HepG2 (cell line): Measurements from ENCODE around the gene SARNP. TPM values are rescaled to one million over a fixed set of nuclear protein-coding genes. Genes with fewer than 3 reads are reported as not detected.
A peak's percentile ranks its signal among the peaks of the same experiment; 100 is the strongest.

ENCODE experiments used
- AKAP8 ChIP-seq: sonication (generic); formaldehyde crosslinking; IDR thresholded peaks from 2 replicates; pipeline ENCODE4 v1.5.1; 2020; ENCODE audit warnings: mild to moderate bottlenecking, missing genetic modification reagents
- BORCS8-MEF2B ChIP-seq: sonication (generic); formaldehyde crosslinking; IDR thresholded peaks from 2 replicates; pipeline ENCODE4 v1.8.0; 2022; ENCODE audit warnings: mild to moderate bottlenecking, missing genetic modification reagents
- DMAP1 ChIP-seq: IDR thresholded peaks from 2 replicates; pipeline ENCODE4 v1.6.1; 2016
- GABPB1 ChIP-seq: IDR thresholded peaks from 2 replicates; pipeline ENCODE4 v1.6.1; 2016; ENCODE audit warnings: mild to moderate bottlenecking, missing genetic modification reagents, moderate library complexity, missing compliant biosample characterization
- HNF1A ChIP-seq, 2 experiments: sonication (generic) in 1 of 2; formaldehyde crosslinking in 1 of 2; IDR thresholded peaks; 2 replicates each; pipeline versions ENCODE4 v1.4.0 to v1.6.1; 2016 to 2020; ENCODE audit warnings: borderline replicate concordance in 1 of 2, low read depth in 1 of 2, mild to moderate bottlenecking in 1 of 2, missing genetic modification reagents in 1 of 2
- HOXA3 ChIP-seq: sonication (generic); formaldehyde crosslinking; IDR thresholded peaks from 2 replicates; pipeline ENCODE4 v1.5.0; 2020; ENCODE audit warnings: missing genetic modification reagents
- NFE2 ChIP-seq: sonication (generic); formaldehyde crosslinking; IDR thresholded peaks from 2 replicates; pipeline ENCODE4 v1.4.0; 2020; ENCODE audit warnings: missing genetic modification reagents
- NFE2L2 ChIP-seq: fragments of 150-350 bp; IDR thresholded peaks from 2 replicates; pipeline ENCODE4 v1.6.1; 2014; ENCODE audit warnings: low read length
- NR2F1 ChIP-seq, 2 experiments: fragments of 450-650 bp in 1 of 2; formaldehyde crosslinking in 1 of 2; IDR thresholded peaks; 2 replicates each; pipeline versions ENCODE4 v1.5.0 to v1.6.1; 2016 to 2020; ENCODE audit warnings: mild to moderate bottlenecking in 1 of 2, missing compliant biosample characterization in 1 of 2, missing genetic modification reagents in 1 of 2, moderate library complexity in 1 of 2
- RARA ChIP-seq: IDR thresholded peaks from 2 replicates; pipeline ENCODE4 v1.6.1; 2016; ENCODE audit warnings: missing genetic modification reagents, missing compliant biosample characterization
- SIN3A ChIP-seq: IDR thresholded peaks from 2 replicates; pipeline ENCODE4 v1.6.1; 2011; ENCODE audit warnings: low read depth, mild to moderate bottlenecking, control low read depth, low read length, borderline replicate concordance
- SRSF4 ChIP-seq: fragments of 200-400 bp; formaldehyde crosslinking; IDR thresholded peaks from one replicate; pipeline ENCODE4 v1.6.1; 2018; ENCODE audit warnings: mild to moderate bottlenecking, low read depth, low read length, moderate library complexity; ENCODE audit not compliant: poor library complexity, severe bottlenecking
- TEAD2 ChIP-seq: sonication (generic); formaldehyde crosslinking; IDR thresholded peaks from 2 replicates; pipeline ENCODE4 v1.9.0; 2021; ENCODE audit warnings: missing genetic modification reagents
- ZBTB7B ChIP-seq: sonication (generic); formaldehyde crosslinking; IDR thresholded peaks from 2 replicates; pipeline ENCODE4 v1.4.0; 2020; ENCODE audit warnings: missing genetic modification reagents
- ZKSCAN5 ChIP-seq: sonication (generic); formaldehyde crosslinking; IDR thresholded peaks from 2 replicates; pipeline ENCODE4 v1.5.1; 2020; ENCODE audit warnings: mild to moderate bottlenecking, missing genetic modification reagents
- ZNF276 ChIP-seq: sonication (generic); formaldehyde crosslinking; IDR thresholded peaks from 2 replicates; pipeline ENCODE4 v1.4.0; 2020; ENCODE audit warnings: mild to moderate bottlenecking, low read depth, missing genetic modification reagents
- ZNF446 ChIP-seq: sonication (generic); formaldehyde crosslinking; IDR thresholded peaks from 2 replicates; pipeline ENCODE4 v1.5.0; 2020; ENCODE audit warnings: mild to moderate bottlenecking, missing genetic modification reagents
- ZNF550 ChIP-seq: sonication (generic); formaldehyde crosslinking; IDR thresholded peaks from 2 replicates; pipeline ENCODE4 v1.4.0; 2020; ENCODE audit warnings: mild to moderate bottlenecking, missing genetic modification reagents, borderline replicate concordance
- ZNF552 ChIP-seq: sonication (generic); formaldehyde crosslinking; IDR thresholded peaks from 2 replicates; pipeline ENCODE4 v1.9.0; 2022; ENCODE audit warnings: missing genetic modification reagents, mild to moderate bottlenecking, borderline replicate concordance
- ZNF703 ChIP-seq: sonication (generic); formaldehyde crosslinking; IDR thresholded peaks from 2 replicates; pipeline ENCODE4 v1.5.1; 2020; ENCODE audit warnings: missing genetic modification reagents, mild to moderate bottlenecking, moderate library complexity, borderline replicate concordance
- ZNF737 ChIP-seq: sonication (generic); formaldehyde crosslinking; IDR thresholded peaks from 2 replicates; pipeline ENCODE4 v1.5.0; 2020; ENCODE audit warnings: missing genetic modification reagents, mild to moderate bottlenecking, borderline replicate concordance
- ZNF770 ChIP-seq: sonication (generic); formaldehyde crosslinking; IDR thresholded peaks from 2 replicates; pipeline ENCODE4 v1.5.0; 2020; ENCODE audit warnings: mild to moderate bottlenecking, missing genetic modification reagents
- polyA plus RNA-seq, 8 experiments: library from polyadenylated mRNA; depleted of rRNA in 3 of 8; stranded (reverse) in 7 of 8; unstranded in 1 of 8; fragments of >200 nt; fragmentation: Illumina TruSeq in 4 of 8; extraction: Trizol in 4 of 8; gene quantifications; 2 replicates each; pipeline versions ENCODE4 v1.2.1 to v1.2.3, GENCODE V29; 2011 to 2016; ENCODE audit warnings: low read depth in 4 of 8, missing spikeins in 1 of 8, mixed read lengths in 1 of 8; ENCODE audit not compliant: insufficient read depth in 1 of 8
- total RNA-seq, 5 experiments: library from RNA; depleted of rRNA; stranded (reverse); fragments of >200 nt; fragmentation: Illumina TruSeq; extraction: Trizol; gene quantifications; 2 replicates each; pipeline ENCODE4 v1.2.3, GENCODE V29; 2016; ENCODE audit warnings: low read depth in 1 of 5

SARNP gene
- total and polyA plus RNA-seq, 2 of the 13 experiments (the other 11 are each of a cell fraction or from before 2014, with no cell fraction given) = 59.0 to 95.4 TPM

GRCh38 chr12:55715833-55716581 is 101.5 kb downstream of the SARNP start, which contains the start of gene BLOC1S1 (continued):
- TF ChIP-seq NFE2L2 = no peak
- TF ChIP-seq SRSF4 = no peak
- TF ChIP-seq RARA (CRISPR knock-in tag) = 0 out of 2 replicates have a peak, but pooled peaks have one; percentile 29
- TF ChIP-seq DMAP1 = peak; percentile 80; the same call in 1 of the 2 replicates
- TF ChIP-seq ZKSCAN5 (CRISPR knock-in tag) = no peak
- TF ChIP-seq NFE2 (CRISPR knock-in tag) = no peak
- peak in 1 of 2 experiments; percentile 60; a peak in 2 of 4 replicates for TF ChIP-seq NR2F1 (CRISPR knock-in tag; IDR thresholded peaks at IDR 0.05)
- TF ChIP-seq HNF1A (IDR thresholded peaks at IDR 0.05; ENCODE audit: low read depth) = no peak
- peak; percentile 57; the same call in 1 of the 2 replicates for TF ChIP-seq HNF1A (CRISPR knock-in tag; IDR thresholded peaks at IDR 0.05; ENCODE audit: borderline replicate concordance)
- TF ChIP-seq SIN3A = peak; percentile 97
- TF ChIP-seq ZNF276 (CRISPR knock-in tag) = 0 out of 2 replicates have a peak, but pooled peaks have one; percentile 26
- 0 out of 2 replicates have a peak, but pooled peaks have one; percentile 43 for TF ChIP-seq ZNF737
- peak; percentile 68 for TF ChIP-seq ZBTB7B (CRISPR knock-in tag)
- TF ChIP-seq ZNF770 = no peak
- no peak; the same call in 1 of the 2 replicates for TF ChIP-seq AKAP8 (CRISPR knock-in tag)
- no peak for TF ChIP-seq ZNF550
- no peak for TF ChIP-seq ZNF703 (CRISPR knock-in tag)
- TF ChIP-seq ZNF446 (CRISPR knock-in tag) = no peak
- peak; percentile 95 for TF ChIP-seq GABPB1 (CRISPR knock-in tag)
- peak; percentile 84 for TF ChIP-seq BORCS8-MEF2B
- peak; percentile 84 for TF ChIP-seq HOXA3 (CRISPR knock-in tag)
- no peak for TF ChIP-seq ZNF552 (CRISPR knock-in tag)
- no peak for TF ChIP-seq TEAD2 (CRISPR knock-in tag)
